GM19372 (cell line): ENCODE data around the gene TRABD2A.
A peak's percentile ranks its signal among the peaks of the same experiment; 100 is the strongest.
"Not testable (repeated sequence)": the region's sequence is repeated elsewhere in the genome, so short reads cannot be mapped to it uniquely, and the experiment has no call there.

ENCODE experiments used
- ATAC-seq: cut with Tn5 transposase; IDR thresholded peaks from one replicate; pipeline ENCODE4 v1.9.1; 2021; ENCODE audit warnings: mild to moderate bottlenecking, low read depth, moderate library complexity; ENCODE audit not compliant: unreplicated experiment

TRABD2A gene

DNA sequence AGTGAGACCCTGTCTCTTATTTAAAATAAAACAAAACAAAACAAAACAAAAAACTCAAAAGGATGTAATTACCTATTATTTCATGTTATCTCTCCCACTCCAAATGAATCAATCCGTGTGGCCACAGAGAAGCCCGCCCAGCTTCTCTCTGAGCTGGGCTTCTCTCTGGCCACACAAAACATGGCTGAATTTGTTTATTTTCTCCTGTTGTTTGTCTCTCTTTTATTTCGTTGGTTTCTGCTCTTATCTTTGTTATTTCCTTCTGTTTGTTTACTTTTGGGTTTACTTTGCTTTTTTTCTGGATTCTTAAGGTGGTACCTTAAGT, 1.5 kb upstream of the TRABD2A start:
- no peak for ATAC-seq

DNA sequence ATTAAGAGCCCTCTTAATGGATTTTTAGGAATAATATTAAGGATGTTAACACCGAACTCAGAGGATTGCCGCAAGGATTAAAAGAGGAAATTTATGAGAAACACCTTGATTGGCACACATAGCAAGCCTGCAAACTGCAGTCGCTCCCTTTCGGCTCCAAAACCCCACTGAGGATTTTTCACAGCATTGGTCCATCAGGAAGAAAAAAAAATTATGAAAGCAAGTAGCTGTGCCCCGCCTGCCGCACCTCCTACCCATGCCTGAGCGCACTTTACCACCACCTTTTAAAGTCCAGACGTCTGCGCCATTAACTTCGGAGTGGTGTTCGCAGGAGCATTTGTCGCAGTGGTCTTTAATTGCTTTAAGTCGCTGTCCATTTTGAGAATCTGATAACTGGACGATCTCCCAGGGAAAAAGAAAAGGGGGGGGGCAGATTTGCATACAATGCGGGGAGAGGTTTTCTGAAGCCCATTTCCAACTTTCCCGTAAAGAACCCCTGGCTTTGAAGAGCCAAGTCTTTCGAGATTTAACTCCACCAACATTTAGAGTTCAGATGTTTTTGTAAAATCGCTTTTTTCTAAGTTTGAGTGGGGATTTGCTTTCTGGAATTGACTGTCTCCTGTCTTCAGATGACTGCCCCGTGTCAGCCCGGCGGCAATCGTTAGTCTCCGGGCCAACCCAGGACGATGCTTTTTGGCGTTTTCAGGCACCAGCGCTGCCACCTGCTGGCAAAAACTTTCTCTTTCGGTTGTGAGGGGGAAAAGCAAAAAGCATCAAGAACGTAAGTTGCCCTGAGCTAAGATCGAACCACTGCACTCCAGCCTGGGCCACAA, 913 bp upstream of the TRABD2A start:
- peak; percentile 61 for ATAC-seq

DNA sequence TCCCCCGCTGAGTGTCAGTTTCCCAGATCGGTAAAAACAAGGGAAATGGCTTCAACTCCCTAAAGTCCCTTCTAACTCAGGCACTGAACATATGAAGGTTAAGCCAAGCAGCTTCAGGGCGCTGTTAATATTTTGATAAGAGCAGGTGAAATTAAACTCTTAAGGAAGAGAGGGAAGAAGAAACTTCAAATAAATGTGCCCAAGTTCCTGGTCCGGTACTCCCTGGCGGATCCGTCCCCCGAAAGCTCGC, 564 bp downstream of the TRABD2A start:
- ATAC-seq, result no peak

DNA sequence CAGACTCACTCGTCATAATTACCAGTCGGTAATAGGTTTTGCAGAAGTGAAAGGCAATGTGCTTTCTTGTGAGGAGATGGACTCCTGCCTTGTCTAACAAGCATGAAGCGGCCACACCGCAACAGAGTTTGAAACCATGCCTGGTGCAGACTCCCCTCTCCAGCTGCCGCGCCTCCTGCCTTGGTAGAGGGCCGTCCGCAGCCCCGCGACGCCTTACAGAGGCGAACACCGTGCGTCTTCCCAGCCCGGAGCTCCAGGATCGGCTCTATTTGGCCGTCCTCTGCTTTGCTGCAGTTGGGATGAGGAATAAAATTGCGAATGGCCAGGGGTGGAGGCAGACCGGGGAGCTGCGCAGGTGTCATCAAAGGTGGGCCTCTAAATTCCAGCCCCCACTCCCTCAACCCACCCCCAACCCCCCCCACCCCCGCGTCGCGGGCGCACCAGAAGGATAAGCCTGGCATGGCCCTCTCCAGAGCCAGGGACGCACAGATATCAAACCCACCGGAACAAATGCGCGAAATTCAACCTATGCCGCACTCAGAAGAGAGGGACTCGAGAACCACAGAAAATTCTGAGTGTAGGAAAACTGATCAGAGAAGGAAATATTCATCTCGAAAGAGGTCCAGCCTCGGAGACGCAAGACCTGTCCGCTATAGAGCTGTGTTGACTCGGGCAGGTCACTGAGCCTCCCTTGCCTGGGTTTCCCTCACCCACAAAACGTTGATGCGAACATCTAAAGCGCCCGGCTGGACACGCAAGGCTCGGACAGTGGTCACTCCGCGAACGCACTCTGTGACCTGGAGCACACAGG, 1.1 kb downstream of the TRABD2A start:
- ATAC-seq, result peak; percentile 49

DNA sequence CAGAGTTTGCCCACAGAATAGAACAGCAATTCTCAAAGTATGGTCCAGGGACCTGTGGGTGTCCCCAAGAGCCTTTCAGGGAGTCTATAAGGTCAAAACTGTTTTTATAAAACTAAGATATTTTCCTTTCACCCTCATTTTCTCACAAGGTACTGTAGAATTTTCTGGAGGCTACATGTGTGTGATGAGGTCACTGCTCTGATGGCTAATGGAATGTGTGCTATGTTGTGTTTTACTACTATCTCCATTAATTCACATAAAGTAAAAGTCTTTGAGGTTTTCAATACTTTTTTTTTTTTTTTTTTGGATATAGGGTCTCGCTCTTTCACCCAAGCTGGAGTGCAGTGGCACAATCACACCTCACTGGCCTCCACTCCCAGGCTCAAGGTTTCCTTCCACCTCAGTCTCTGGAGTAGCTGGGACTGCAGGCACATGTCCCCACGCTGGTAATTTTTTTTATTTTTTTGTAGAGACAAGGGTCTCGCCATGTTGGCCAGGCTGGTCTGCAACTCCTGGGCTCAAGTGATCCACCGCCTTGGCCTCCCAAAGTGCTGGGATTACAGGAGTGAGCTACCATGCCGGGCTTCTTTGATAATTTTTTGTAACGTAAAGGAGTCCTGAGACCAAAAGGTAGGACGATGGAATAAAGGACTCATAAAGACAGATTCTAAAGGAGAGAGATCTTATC, 1.8 kb downstream of the TRABD2A start:
- ATAC-seq, result no peak

DNA sequence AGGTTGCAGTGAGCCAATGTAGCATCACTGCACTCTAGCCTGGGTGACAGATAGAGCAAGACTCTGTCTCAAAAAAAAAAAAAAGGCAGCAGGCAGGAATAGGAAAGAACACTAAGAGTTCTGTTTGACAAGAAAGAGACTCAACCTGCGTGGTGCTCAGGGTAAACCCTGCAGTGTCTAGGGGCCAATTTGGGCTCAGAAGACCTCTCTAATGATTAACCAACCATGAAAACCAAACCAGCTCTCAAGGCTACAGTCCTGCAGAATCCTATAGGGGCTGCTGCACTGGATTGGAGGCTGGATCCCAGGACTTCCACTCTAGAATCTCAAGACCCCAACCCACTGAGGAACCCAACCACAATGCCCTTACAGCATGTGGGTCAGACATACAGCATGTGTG, 2.4 kb downstream of the TRABD2A start:
- no peak for ATAC-seq

DNA sequence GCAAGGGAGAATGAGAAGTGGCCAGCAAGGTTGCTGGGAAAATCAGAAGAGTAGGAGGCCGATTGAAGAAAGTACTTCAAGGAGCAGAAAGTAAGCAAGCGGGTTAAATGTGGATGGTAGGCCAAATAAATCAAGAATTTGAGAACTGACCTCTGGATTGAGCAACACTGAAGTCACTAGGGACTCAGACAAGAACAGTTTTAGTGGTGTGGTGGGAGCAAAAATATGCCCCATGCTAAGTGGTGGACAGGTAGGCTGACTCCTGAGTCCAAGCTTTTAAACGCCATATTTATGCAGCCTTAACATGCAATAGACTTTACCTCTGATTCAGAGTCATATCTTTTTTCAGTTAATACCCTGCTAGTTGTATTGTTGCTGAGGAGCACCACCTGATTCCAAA, 4.5 kb downstream of the TRABD2A start:
- no peak for ATAC-seq

DNA sequence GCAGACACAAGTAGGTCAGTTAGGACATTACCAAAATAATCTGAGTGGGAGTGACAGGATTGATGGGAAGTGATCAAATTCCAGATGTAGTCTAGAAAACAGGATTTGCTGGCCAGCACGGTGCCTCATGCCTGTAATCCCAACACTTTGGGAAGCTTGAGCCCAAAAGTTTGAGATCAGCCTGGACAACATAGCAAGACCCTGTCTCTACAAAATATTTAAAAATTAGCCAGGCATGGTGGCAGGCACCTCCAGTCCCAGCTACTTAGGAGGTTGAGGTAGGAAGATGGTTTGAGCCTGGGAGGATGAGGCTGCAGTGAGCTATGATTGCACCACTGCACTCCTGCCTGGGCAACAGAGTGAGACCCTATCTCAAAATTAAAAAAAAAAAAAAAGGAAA, 5.3 kb downstream of the TRABD2A start:
- ATAC-seq, result not testable (repeated sequence)

DNA sequence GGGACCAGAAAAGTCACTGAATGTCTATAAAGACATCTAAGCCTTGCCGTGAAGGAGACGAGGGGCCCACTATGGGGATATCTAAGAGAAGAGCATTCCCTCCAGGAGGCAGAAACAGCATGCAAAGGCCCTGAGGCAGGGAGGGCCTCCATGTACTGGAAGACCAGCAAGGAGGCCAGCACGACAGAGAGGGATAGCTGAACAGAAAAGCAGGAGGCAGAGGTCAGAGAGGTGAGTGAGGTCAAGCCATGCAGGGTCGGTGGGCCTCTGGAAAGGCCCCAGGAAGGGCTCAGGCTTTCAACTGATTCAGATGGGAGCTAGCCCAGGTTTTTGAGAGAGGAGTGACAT, 5.7 kb downstream of the TRABD2A start:
- no peak for ATAC-seq

DNA sequence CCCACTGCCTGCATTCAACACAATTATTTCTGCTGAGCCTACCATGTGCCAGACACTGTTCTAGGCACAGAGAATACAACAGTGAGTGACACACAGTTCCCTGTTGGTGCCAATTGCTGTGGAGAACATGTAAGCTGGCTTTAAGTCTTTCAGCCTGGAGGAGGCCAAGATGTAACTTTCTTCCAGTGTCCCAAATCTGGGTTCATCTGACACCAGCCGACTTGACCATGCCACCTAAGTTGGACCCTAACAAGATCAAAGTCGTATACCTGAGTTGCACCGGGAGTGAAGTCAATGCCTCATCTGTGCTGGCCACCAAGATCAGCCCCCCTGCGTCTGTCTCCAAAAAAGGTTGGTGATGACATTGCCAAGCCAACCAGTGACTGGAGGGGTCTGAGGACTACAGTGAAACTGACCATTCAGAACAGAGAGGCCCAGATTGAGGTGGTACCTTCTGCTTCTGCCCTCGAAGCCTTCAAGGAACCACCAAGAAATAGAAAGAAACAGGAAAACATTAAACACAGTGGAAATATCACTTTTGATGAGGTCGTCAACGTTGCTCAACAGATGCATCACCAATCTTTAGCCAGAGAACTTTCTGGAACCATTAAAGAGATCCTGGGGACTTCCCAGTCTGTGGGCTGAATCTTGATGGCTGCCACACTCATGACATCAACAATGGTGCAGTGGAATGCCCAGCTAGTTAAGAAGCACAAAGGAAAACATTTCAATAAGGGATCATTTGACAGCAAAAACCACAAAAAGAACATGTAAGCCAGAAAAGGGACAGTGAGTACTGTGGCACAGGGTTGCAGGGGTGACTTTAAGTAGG, 6.3 kb downstream of the TRABD2A start:
- ATAC-seq, result no peak

DNA sequence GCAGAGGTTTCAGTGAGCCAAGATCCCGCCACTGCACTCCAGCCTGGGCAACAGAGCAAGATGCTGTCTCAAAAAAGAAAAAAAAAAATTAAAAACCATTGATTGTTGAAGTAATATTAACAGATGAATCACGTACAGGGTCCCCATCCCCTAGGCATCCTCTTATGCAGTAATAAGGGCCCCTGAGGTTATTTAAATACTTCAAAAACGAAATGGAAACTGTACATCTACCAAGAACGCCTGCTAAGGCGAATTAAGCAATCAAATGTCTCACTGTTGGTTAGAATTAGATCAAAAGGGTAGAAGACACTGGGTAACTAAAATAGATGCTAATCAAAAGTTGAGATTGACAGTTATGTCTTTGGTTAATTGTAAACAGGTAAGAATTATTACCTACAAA, 7.5 kb downstream of the TRABD2A start:
- ATAC-seq, result no peak

DNA sequence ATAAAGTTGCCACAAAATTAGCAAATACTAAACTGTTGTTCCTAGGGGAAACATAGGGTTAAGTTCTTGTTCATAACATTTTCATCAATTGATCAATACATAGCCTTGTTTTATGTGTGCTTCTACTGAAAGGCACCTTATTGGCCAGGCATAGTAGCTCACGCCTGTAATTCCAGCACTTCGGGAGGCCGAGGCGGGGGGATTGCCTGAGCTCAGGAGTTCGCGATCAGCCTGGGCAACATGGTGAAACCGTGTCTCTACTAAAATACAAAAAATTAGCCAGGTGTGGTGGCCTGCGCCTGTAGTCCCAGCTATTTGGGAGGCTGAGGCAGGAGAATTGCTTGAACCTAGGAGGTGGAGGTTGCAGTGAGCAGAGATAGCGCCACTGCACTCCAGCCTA, 8.2 kb downstream of the TRABD2A start:
- not testable (repeated sequence) for ATAC-seq

DNA sequence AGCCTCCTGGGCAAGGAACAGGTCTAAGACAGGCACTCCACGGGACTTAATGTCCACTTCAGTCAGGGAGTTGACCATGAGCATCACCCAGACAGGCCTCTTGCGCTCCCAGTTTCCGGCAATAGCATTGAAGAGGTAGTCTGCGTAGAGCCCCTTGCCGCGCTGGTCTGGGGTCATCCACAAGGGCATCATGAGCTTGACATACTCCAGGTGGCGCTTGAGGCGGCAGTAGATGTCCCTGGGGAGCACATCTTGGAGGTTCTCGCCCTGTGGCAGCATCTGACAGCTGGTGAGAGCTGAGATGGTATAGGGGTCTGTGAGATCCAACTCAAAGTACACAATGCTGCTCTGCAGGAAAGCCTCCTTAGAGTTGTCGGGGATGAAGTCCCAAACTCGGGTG, 10.6 kb downstream of the TRABD2A start:
- ATAC-seq, result no peak

DNA sequence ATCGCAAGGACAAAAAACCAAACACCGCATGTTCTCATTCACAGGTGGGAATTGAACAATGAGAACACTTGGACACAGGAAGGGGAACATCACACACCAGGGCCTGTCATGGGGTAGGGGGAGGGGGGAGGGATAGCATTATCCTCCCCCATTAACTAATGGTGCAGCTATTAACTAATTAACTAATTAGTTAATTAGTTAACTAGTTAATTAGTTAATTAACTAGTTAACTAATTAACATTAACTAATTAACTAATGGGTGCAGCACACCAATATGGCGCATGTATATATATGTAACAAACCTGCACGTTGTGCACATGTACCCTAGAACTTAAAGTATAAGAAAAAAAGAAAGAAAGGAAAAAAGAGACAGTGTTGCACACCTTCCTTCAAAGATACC, 12.6 kb downstream of the TRABD2A start:
- ATAC-seq, result not testable (repeated sequence)

DNA sequence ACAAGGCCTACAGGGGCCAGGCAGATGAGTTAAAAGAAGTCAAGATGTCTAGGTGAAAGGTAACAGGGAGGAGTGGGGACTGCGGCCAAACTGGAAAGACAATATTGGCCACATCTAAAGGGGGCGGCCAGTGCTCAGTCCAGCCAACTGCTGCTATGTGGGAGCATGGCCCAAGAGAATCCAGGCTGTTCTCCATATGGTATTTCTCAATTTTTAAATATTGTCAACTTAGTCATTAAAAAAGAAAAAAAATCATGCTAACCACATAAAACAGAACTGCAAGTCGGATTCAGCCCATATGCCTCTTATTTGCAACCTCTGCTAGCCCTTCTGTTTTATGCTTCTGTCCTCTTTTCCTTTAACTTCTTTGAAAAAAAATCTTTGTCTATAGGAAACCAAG, 14.8 kb downstream of the TRABD2A start:
- ATAC-seq, result no peak

DNA sequence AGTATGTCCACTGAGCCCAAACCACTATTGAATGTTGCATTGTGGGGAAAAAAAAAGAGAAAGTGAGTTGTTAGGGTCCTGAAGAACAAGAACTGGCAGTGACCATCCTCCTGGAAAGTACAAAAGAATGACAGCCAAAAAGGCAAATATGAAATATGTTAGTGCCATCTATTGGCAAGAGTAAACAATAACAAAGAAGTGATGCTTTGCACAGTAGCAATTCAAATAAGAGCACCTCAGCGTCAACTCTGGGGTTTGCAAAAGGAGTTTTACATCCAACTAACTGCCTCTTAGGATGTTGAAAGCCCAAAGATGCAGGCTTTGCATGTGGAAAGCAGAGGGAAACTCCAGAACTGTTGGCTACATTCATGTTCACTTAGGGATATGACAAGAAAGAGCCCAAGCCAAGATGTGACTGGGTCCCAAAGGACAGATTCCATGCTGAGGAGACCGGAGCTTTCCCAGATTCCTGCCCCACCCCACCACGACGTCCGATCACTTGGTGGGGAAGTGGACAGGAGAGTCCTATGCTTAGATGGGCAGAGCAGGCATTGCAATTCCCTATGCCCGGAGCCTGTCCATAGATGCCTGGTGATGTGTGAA, 15.6 kb downstream of the TRABD2A start:
- ATAC-seq, result peak; percentile 59

DNA sequence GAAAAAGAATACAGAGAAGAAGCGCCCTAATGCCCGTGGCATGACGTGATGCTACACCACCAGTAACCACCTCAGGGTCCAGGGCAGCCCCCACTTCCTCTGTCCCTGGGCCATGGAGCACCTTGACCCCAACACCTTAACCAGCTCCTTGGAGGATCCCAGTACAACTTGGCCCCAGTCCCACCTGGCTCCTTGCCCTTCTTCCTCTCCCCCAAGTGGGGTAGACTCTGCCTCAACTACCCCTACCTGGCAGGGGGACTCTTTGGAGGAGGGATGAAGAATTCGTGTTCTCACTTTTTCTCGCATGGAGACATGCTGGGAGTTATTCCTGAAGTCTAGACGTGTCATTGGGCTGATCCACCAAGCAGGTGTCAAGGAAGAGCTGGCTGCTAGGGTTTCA, 18.9 kb downstream of the TRABD2A start:
- no peak for ATAC-seq

DNA sequence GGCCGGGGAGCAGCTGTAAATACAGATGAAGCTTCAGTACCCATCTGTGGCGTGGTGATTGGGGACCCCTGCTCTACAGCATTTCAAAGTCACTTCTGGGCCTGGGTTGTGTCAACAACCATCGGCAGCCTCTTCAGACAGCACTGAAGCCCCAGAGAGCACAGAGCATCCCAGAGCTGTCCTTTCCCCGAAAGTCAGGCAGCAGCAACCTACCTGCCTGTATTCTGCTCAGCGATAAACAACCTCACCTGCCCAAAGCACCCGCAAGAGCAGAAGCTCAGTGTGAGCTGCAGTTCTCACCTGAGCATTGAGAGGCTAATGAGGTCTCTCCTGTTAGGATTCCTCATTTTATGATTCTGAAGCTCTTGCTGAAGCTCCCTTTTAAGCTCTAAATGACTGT, 19.3 kb downstream of the TRABD2A start:
- no peak for ATAC-seq

DNA sequence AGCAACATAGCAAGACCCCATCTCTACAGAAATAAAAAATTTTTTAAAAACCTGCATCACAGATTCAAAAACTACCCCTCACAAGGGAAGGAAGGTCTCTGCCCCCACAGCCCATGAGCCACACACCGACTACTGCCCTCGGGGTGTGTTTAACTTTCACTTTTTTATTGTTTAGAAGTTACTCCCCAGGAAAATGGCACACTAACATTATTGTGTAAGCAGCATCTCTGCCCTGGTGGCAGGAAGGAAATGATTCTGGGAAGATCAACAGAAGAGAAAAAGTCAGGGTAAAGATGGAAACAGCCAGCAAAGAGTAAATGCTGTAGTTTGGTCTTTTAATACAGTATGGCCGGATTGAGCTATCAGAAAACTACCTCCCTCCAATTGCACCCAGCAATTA, 21.9 kb downstream of the TRABD2A start:
- ATAC-seq, result no peak

DNA sequence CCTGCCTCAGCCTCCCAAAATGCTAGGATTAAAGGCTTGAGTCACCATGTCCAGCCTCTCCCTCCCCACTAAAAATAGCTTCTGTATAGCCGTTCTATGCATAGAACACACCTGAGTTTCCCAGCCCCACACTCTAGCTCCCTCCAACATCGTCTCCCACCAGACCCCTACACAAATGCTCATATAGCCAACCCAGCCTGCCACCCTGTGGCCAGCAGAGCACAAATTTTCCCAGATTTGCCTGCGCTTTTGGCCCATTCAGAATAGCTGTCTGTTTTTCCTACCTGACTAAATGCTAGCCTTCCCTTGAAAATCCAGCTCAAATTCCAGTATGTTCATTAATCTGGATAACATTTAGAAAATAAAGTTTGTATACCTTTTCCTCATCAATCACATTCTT, 22.8 kb downstream of the TRABD2A start:
- ATAC-seq, result no peak

DNA sequence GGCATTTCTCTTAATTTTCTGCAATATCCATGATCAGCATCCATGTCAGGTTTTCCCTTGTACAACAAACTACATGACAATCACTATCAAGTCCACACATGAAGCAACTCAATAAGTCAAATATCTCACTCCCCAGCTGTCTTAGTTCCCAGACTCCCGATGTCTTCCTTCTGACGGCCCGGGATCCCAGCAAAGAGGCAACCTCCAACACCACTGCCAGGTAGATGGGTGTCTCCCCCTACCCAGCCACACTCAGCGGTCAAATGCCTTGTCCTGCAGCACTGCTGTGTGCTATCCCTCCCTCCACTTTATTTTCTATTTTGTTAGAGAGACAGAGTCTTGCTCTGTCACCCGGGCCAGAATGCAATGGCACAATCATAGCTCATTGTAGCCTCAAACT, 23.3 kb downstream of the TRABD2A start:
- no peak for ATAC-seq
